ENCODE measurements around the gene LARP4B.

Gene LARP4B

GRCh38 chr10:851901-852300, 79.6 kb downstream of the LARP4B start:
- DNase-seq (ENCODE audit: low read depth, low spot score): no peak
- Histone ChIP-seq H3K9ac (ENCODE audit: insufficient read length) (no peak overlapping the region), H3K4me3 (no peak overlapping the region), H3K36me3 (ENCODE audit: insufficient read depth, low read length) (peaks cover 46% of the 10 kb centered on the region), H3K27ac (no peak overlapping the region), H3K9me3 (ENCODE audit: low read depth, low read length) (no peaks in the 10 kb centered on the region)
- no peak for TF ChIP-seq FOXP2 (optimal IDR thresholded peaks at IDR 0.05; ENCODE audit: control extremely low read depth, extremely low read length, insufficient read depth)
- TF ChIP-seq POLR2AphosphoS5 (IDR thresholded peaks at IDR 0.05; ENCODE audit: borderline replicate concordance, low read depth, low read length): no peak
- no peak for TF ChIP-seq EZH2 (IDR thresholded peaks at IDR 0.05)

- H3K27ac ChIP-seq: no peak overlapping the region
- no peak overlapping the region for H3K9ac ChIP-seq (ENCODE audit: insufficient read length)
- no peak for DNase-seq (ENCODE audit: low read depth, low spot score)
- H3K9me3 ChIP-seq (ENCODE audit: low read depth, low read length): no peaks in the 10 kb centered on the region
- TF ChIP-seq POLR2AphosphoS5 (IDR thresholded peaks at IDR 0.05; ENCODE audit: borderline replicate concordance, low read depth, low read length) (no peak), EZH2 (IDR thresholded peaks at IDR 0.05) (no peak), FOXP2 (optimal IDR thresholded peaks at IDR 0.05; ENCODE audit: control extremely low read depth, extremely low read length, insufficient read depth) (no peak)
- no peak overlapping the region for H3K4me3 ChIP-seq
- H3K36me3 ChIP-seq (ENCODE audit: insufficient read depth, low read length): peaks cover 37% of the 10 kb centered on the region
Measured at GRCh38 chr10:850093-850492, 81.4 kb downstream of the LARP4B start.

GRCh38 chr10:847868-848267, 83.6 kb downstream of the LARP4B start:
- Histone ChIP-seq H3K4me3 (no peak overlapping the region), H3K9ac (ENCODE audit: insufficient read length) (no peak overlapping the region), H3K36me3 (ENCODE audit: insufficient read depth, low read length) (peaks cover 23% of the 10 kb centered on the region), H3K27ac (no peak overlapping the region), H3K9me3 (ENCODE audit: low read depth, low read length) (no peaks in the 10 kb centered on the region)
- DNase-seq (ENCODE audit: low read depth, low spot score): no peak
- no peak for TF ChIP-seq FOXP2 (optimal IDR thresholded peaks at IDR 0.05; ENCODE audit: control extremely low read depth, extremely low read length, insufficient read depth)
- TF ChIP-seq POLR2AphosphoS5 (IDR thresholded peaks at IDR 0.05; ENCODE audit: borderline replicate concordance, low read depth, low read length): no peak
- TF ChIP-seq EZH2 (IDR thresholded peaks at IDR 0.05): no peak

- Histone ChIP-seq H3K9ac (ENCODE audit: insufficient read length) (no peak overlapping the region), H3K9me3 (ENCODE audit: low read depth, low read length) (no peaks in the 10 kb centered on the region), H3K27ac (no peak overlapping the region), H3K4me3 (no peak overlapping the region), H3K36me3 (ENCODE audit: insufficient read depth, low read length) (peaks cover 17% of the 10 kb centered on the region)
- TF ChIP-seq EZH2 (IDR thresholded peaks at IDR 0.05) (no peak), POLR2AphosphoS5 (IDR thresholded peaks at IDR 0.05; ENCODE audit: borderline replicate concordance, low read depth, low read length) (no peak), FOXP2 (optimal IDR thresholded peaks at IDR 0.05; ENCODE audit: control extremely low read depth, extremely low read length, insufficient read depth) (no peak)
- no peak for DNase-seq (ENCODE audit: low read depth, low spot score)
Measured at GRCh38 chr10:846126-846685, 85.3 kb downstream of the LARP4B start.

GRCh38 chr10:845526-845925, 86.0 kb downstream of the LARP4B start:
- Histone ChIP-seq H3K4me3 (no peak overlapping the region), H3K9me3 (ENCODE audit: low read depth, low read length) (no peaks in the 10 kb centered on the region), H3K9ac (ENCODE audit: insufficient read length) (no peak overlapping the region), H3K36me3 (ENCODE audit: insufficient read depth, low read length) (peaks cover 14% of the 10 kb centered on the region), H3K27ac (no peak overlapping the region)
- no peak for DNase-seq (ENCODE audit: low read depth, low spot score)
- TF ChIP-seq EZH2 (IDR thresholded peaks at IDR 0.05) (no peak), FOXP2 (optimal IDR thresholded peaks at IDR 0.05; ENCODE audit: control extremely low read depth, extremely low read length, insufficient read depth) (no peak), POLR2AphosphoS5 (IDR thresholded peaks at IDR 0.05; ENCODE audit: borderline replicate concordance, low read depth, low read length) (no peak)

GRCh38 chr10:844552-844951, 87.0 kb downstream of the LARP4B start:
- DNase-seq (ENCODE audit: low read depth, low spot score): no peak
- TF ChIP-seq EZH2 (IDR thresholded peaks at IDR 0.05): no peak
- no peak for TF ChIP-seq POLR2AphosphoS5 (IDR thresholded peaks at IDR 0.05; ENCODE audit: borderline replicate concordance, low read depth, low read length)
- TF ChIP-seq FOXP2 (optimal IDR thresholded peaks at IDR 0.05; ENCODE audit: control extremely low read depth, extremely low read length, insufficient read depth): no peak
- H3K4me3 ChIP-seq: no peak overlapping the region
- no peak overlapping the region for H3K27ac ChIP-seq
- no peaks in the 10 kb centered on the region for H3K9me3 ChIP-seq (ENCODE audit: low read depth, low read length)
- peaks cover 13% of the 10 kb centered on the region for H3K36me3 ChIP-seq (ENCODE audit: insufficient read depth, low read length)
- no peak overlapping the region for H3K9ac ChIP-seq (ENCODE audit: insufficient read length)

- DNase-seq (ENCODE audit: low read depth, low spot score): no peak
- no peak overlapping the region for H3K27ac ChIP-seq
- no peaks in the 10 kb centered on the region for H3K9me3 ChIP-seq (ENCODE audit: low read depth, low read length)
- no peak overlapping the region for H3K9ac ChIP-seq (ENCODE audit: insufficient read length)
- TF ChIP-seq FOXP2 (optimal IDR thresholded peaks at IDR 0.05; ENCODE audit: control extremely low read depth, extremely low read length, insufficient read depth) (no peak), EZH2 (IDR thresholded peaks at IDR 0.05) (no peak), POLR2AphosphoS5 (IDR thresholded peaks at IDR 0.05; ENCODE audit: borderline replicate concordance, low read depth, low read length) (no peak)
- H3K4me3 ChIP-seq: no peak overlapping the region
- peaks cover 15% of the 10 kb centered on the region for H3K36me3 ChIP-seq (ENCODE audit: insufficient read depth, low read length)
Measured at GRCh38 chr10:843703-844102, 87.8 kb downstream of the LARP4B start.

- Histone ChIP-seq H3K4me3 (no peak overlapping the region), H3K9me3 (ENCODE audit: low read depth, low read length) (no peaks in the 10 kb centered on the region), H3K36me3 (ENCODE audit: insufficient read depth, low read length) (peaks cover 15% of the 10 kb centered on the region), H3K9ac (ENCODE audit: insufficient read length) (no peak overlapping the region), H3K27ac (no peak overlapping the region)
- TF ChIP-seq FOXP2 (optimal IDR thresholded peaks at IDR 0.05; ENCODE audit: control extremely low read depth, extremely low read length, insufficient read depth): no peak
- no peak for TF ChIP-seq EZH2 (IDR thresholded peaks at IDR 0.05)
- TF ChIP-seq POLR2AphosphoS5 (IDR thresholded peaks at IDR 0.05; ENCODE audit: borderline replicate concordance, low read depth, low read length): no peak
- DNase-seq (ENCODE audit: low read depth, low spot score): no peak
Measured at GRCh38 chr10:842795-843194, 88.7 kb downstream of the LARP4B start.

- TF ChIP-seq EZH2 (IDR thresholded peaks at IDR 0.05) (no peak), FOXP2 (optimal IDR thresholded peaks at IDR 0.05; ENCODE audit: control extremely low read depth, extremely low read length, insufficient read depth) (no peak), POLR2AphosphoS5 (IDR thresholded peaks at IDR 0.05; ENCODE audit: borderline replicate concordance, low read depth, low read length) (no peak)
- Histone ChIP-seq H3K9ac (ENCODE audit: insufficient read length) (no peak overlapping the region), H3K27ac (no peak overlapping the region), H3K4me3 (no peak overlapping the region), H3K9me3 (ENCODE audit: low read depth, low read length) (no peaks in the 10 kb centered on the region), H3K36me3 (ENCODE audit: insufficient read depth, low read length) (peaks cover 15% of the 10 kb centered on the region)
- no peak for DNase-seq (ENCODE audit: low read depth, low spot score)
Measured at GRCh38 chr10:841535-841934, 90.0 kb downstream of the LARP4B start.
